Karpas-422 (cell line): ENCODE measurements around the gene CD47. TPM values are rescaled to one million over a fixed set of nuclear protein-coding genes. Genes with fewer than 3 reads are reported as not detected.

Source experiments
- DNase-seq: peaks from one replicate; pipeline ENCODE4 v3.0.0-alpha.2; 2015
- H2AFZ ChIP-seq: fragments of 200-600 bp; sonication (generic); 2 replicates; pipeline ENCODE4 v1.6.1; 2014; ENCODE audit warnings: antibody characterized with exemption, low read length, mixed read lengths
- H3K27ac ChIP-seq: fragments of 200-600 bp; sonication (generic); 2 replicates; pipeline ENCODE4 v1.5.1; 2014; ENCODE audit warnings: mild to moderate bottlenecking, low read length, moderate library complexity
- H3K27me3 ChIP-seq: fragments of 200-600 bp; sonication (generic); 2 replicates; pipeline ENCODE4 v1.6.1; 2014; ENCODE audit warnings: low read length, mixed read lengths
- H3K36me3 ChIP-seq: fragments of 200-600 bp; sonication (generic); 2 replicates; pipeline ENCODE4 v1.6.1; 2014; ENCODE audit warnings: low read length, mixed read lengths; ENCODE audit not compliant: insufficient read depth
- H3K4me1 ChIP-seq: fragments of 200-600 bp; sonication (generic); 2 replicates; pipeline ENCODE4 v1.6.1; 2014; ENCODE audit warnings: mild to moderate bottlenecking, low read length, mixed read lengths
- H3K4me2 ChIP-seq: fragments of 200-600 bp; sonication (generic); 2 replicates; pipeline ENCODE4 v1.6.1; 2014; ENCODE audit warnings: low read length, low read depth, mild to moderate bottlenecking; ENCODE audit not compliant: poor library complexity, severe bottlenecking
- H3K4me3 ChIP-seq: fragments of 200-600 bp; sonication (generic); 2 replicates; pipeline ENCODE4 v1.5.1; 2014; ENCODE audit warnings: mild to moderate bottlenecking, antibody characterized with exemption, low read length, mixed read lengths
- H3K79me2 ChIP-seq: fragments of 200-600 bp; sonication (generic); 2 replicates; pipeline ENCODE4 v1.6.1; 2014; ENCODE audit warnings: mild to moderate bottlenecking, low read length, mixed read lengths
- H3K9ac ChIP-seq: fragments of 200-600 bp; sonication (generic); 2 replicates; pipeline ENCODE4 v1.6.0; 2014; ENCODE audit warnings: low read length
- H3K9me2 ChIP-seq: fragments of 200-600 bp; sonication (generic), shearing (Covaris generic); replicated peaks from 2 replicates; pipeline ENCODE4 v1.6.0; 2014; ENCODE audit warnings: mild to moderate bottlenecking, low read length, moderate library complexity; ENCODE audit not compliant: insufficient read depth
- H3K9me3 ChIP-seq: fragments of 300-700, 200-600 bp; sonication (generic); 2 replicates; pipeline ENCODE4 v1.6.1; 2014; ENCODE audit warnings: low read length, mixed read lengths
- H4K20me1 ChIP-seq: fragments of 200-600 bp; sonication (generic); 2 replicates; pipeline ENCODE4 v1.6.1; 2014; ENCODE audit warnings: mild to moderate bottlenecking, antibody characterized with exemption, low read length, low read depth; ENCODE audit not compliant: insufficient read depth
- total RNA-seq: library from RNA; depleted of rRNA; stranded (reverse); fragments of >200 nt; shearing (Covaris generic); gene quantifications from 2 replicates; pipeline ENCODE4 v1.2.3, GENCODE V29; 2014; ENCODE audit warnings: low replicate concordance

The CD47 gene
- total RNA-seq, 1 experiment from 2014 or later = 180 TPM

GRCh38 chr3:108085370-108085769 lies 5.5 kb downstream of the CD47 start:
- DNase-seq = no peak
- Histone ChIP-seq H3K9me3 (no peaks in the 10 kb centered on the region), H3K79me2 (peaks cover 100% of the 10 kb centered on the region), H4K20me1 (peaks cover 15% of the 10 kb centered on the region), H3K4me2 (peak overlapping the region; percentile 93), H3K9ac (no peak overlapping the region), H3K4me1 (peaks cover 85% of the 10 kb centered on the region), H2AFZ (no peak overlapping the region), H3K36me3 (peaks cover 18% of the 10 kb centered on the region), H3K27me3 (no peaks in the 10 kb centered on the region), H3K27ac (peak overlapping the region; percentile 42; the same call in 1 of the 2 replicates), H3K9me2 (no peaks in the 10 kb centered on the region), H3K4me3 (0 out of 2 replicates have a peak overlapping the region, but pooled peaks have one; percentile 21)

DNA sequence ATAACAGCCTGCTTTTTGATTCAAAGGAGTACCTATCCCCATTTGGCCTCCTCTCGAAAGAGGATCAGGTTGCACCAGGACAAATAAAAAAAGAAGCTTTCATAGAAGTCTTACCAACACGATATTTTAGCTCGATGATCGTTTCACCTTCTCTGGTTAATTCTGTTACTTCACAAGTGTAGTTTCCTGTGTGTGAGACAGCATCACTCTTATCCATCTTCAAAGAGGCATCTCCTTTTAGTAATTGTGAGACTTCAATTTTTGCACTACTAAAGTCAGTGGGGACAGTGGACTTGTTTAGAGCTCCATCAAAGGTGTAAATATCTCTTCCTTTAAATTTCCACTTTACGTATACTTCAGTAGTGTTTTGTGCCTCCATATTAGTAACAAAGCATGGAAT lies 11.0 kb downstream of the CD47 start:
- Histone ChIP-seq H3K9ac (no peak overlapping the region), H4K20me1 (peaks cover 14% of the 10 kb centered on the region), H3K4me2 (no peak overlapping the region), H3K79me2 (peaks cover 100% of the 10 kb centered on the region), H2AFZ (no peak overlapping the region), H3K27ac (no peak overlapping the region), H3K4me3 (no peak overlapping the region), H3K36me3 (peaks cover 49% of the 10 kb centered on the region), H3K9me2 (no peaks in the 10 kb centered on the region), H3K9me3 (no peaks in the 10 kb centered on the region), H3K27me3 (no peaks in the 10 kb centered on the region), H3K4me1 (peaks cover 64% of the 10 kb centered on the region)
- no peak for DNase-seq

GRCh38 chr3:108079043-108079442 lies 11.8 kb downstream of the CD47 start:
- H3K36me3 ChIP-seq = peaks cover 49% of the 10 kb centered on the region
- no peak overlapping the region for H3K4me2 ChIP-seq
- H3K4me1 ChIP-seq = peaks cover 56% of the 10 kb centered on the region
- no peaks in the 10 kb centered on the region for H3K9me3 ChIP-seq
- no peaks in the 10 kb centered on the region for H3K9me2 ChIP-seq
- no peak overlapping the region for H3K4me3 ChIP-seq
- H3K9ac ChIP-seq = no peak overlapping the region
- H3K79me2 ChIP-seq = peaks cover 96% of the 10 kb centered on the region
- no peak overlapping the region for H2AFZ ChIP-seq
- H3K27me3 ChIP-seq = no peaks in the 10 kb centered on the region
- no peak for DNase-seq
- H4K20me1 ChIP-seq = peaks cover 11% of the 10 kb centered on the region; the same call in 1 of the 2 replicates
- 0 out of 2 replicates have a peak overlapping the region, but pooled peaks have one; percentile 13 for H3K27ac ChIP-seq

DNA sequence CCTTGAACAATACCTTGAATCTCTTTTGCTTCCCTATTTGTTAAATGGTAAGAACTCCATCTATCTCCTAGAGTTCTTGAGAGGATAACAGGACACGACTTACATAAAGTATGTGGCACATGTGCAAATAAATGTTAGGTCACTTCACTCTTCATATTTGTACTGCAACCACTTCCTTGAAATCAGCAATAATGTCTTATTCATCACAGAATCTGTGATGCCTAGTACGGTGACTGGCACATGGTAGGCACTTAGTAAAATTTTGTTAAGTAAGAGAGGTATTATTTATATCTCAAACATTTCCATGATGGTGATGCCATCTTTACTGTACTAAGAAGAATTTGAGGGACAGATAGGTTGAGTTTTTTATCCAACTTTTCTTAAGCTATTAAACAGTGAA lies 14.3 kb downstream of the CD47 start:
- Histone ChIP-seq H3K9me3 (no peaks in the 10 kb centered on the region), H3K79me2 (peaks cover 95% of the 10 kb centered on the region), H3K27me3 (no peaks in the 10 kb centered on the region), H2AFZ (no peak overlapping the region), H3K36me3 (peaks cover 54% of the 10 kb centered on the region), H3K9ac (no peak overlapping the region), H3K4me1 (peaks cover 32% of the 10 kb centered on the region), H4K20me1 (peaks cover 11% of the 10 kb centered on the region; the same call in 1 of the 2 replicates), H3K4me2 (no peak overlapping the region), H3K9me2 (no peaks in the 10 kb centered on the region), H3K4me3 (no peak overlapping the region), H3K27ac (no peak overlapping the region)
- DNase-seq = no peak

GRCh38 chr3:108073764-108074431 lies 16.9 kb downstream of the CD47 start:
- no peak for DNase-seq
- Histone ChIP-seq H3K4me1 (peaks cover 5% of the 10 kb centered on the region; the same call in 1 of the 2 replicates), H3K9me3 (no peaks in the 10 kb centered on the region), H4K20me1 (no peaks in the 10 kb centered on the region), H3K9ac (no peak overlapping the region), H3K27ac (no peak overlapping the region), H3K9me2 (no peaks in the 10 kb centered on the region), H3K4me3 (no peak overlapping the region), H3K36me3 (peaks cover 64% of the 10 kb centered on the region), H3K27me3 (no peaks in the 10 kb centered on the region), H2AFZ (no peak overlapping the region), H3K79me2 (peaks cover 92% of the 10 kb centered on the region), H3K4me2 (no peak overlapping the region)

GRCh38 chr3:108071368-108071767 lies 19.5 kb downstream of the CD47 start:
- H3K4me1 ChIP-seq = peaks cover 11% of the 10 kb centered on the region
- no peak overlapping the region for H3K9ac ChIP-seq
- H4K20me1 ChIP-seq = no peaks in the 10 kb centered on the region
- H3K4me3 ChIP-seq = no peak overlapping the region
- DNase-seq = no peak
- H3K36me3 ChIP-seq = peaks cover 61% of the 10 kb centered on the region
- H3K9me2 ChIP-seq = no peaks in the 10 kb centered on the region
- no peak overlapping the region for H3K4me2 ChIP-seq
- no peak overlapping the region for H2AFZ ChIP-seq
- H3K27me3 ChIP-seq = no peaks in the 10 kb centered on the region
- no peaks in the 10 kb centered on the region for H3K9me3 ChIP-seq
- H3K27ac ChIP-seq = no peak overlapping the region
- H3K79me2 ChIP-seq = peaks cover 92% of the 10 kb centered on the region

- H3K4me2 ChIP-seq = no peak overlapping the region
- DNase-seq = no peak
- H3K9me2 ChIP-seq = no peaks in the 10 kb centered on the region
- no peaks in the 10 kb centered on the region for H4K20me1 ChIP-seq
- H3K9me3 ChIP-seq = no peaks in the 10 kb centered on the region
- H3K4me3 ChIP-seq = no peak overlapping the region
- no peak overlapping the region for H2AFZ ChIP-seq
- H3K9ac ChIP-seq = no peak overlapping the region
- peaks cover 90% of the 10 kb centered on the region for H3K79me2 ChIP-seq
- H3K4me1 ChIP-seq = peaks cover 16% of the 10 kb centered on the region
- peaks cover 60% of the 10 kb centered on the region for H3K36me3 ChIP-seq
- no peaks in the 10 kb centered on the region for H3K27me3 ChIP-seq
- H3K27ac ChIP-seq = no peak overlapping the region
Observed at GRCh38 chr3:108070356-108070755, 20.5 kb downstream of the CD47 start.

- H3K9me2 ChIP-seq = no peaks in the 10 kb centered on the region
- no peaks in the 10 kb centered on the region; the same call in 1 of the 2 replicates for H4K20me1 ChIP-seq
- peaks cover 37% of the 10 kb centered on the region for H3K4me1 ChIP-seq
- H3K9me3 ChIP-seq = no peaks in the 10 kb centered on the region
- peaks cover 68% of the 10 kb centered on the region for H3K36me3 ChIP-seq
- 0 out of 2 replicates have a peak overlapping the region, but pooled peaks have one; percentile 3 for H3K27ac ChIP-seq
- peaks cover 93% of the 10 kb centered on the region for H3K79me2 ChIP-seq
- no peak overlapping the region for H2AFZ ChIP-seq
- no peak overlapping the region for H3K4me3 ChIP-seq
- no peak overlapping the region for H3K9ac ChIP-seq
- H3K27me3 ChIP-seq = no peaks in the 10 kb centered on the region
- no peak overlapping the region for H3K4me2 ChIP-seq
- DNase-seq = no peak
Observed at GRCh38 chr3:108067768-108068167, 23.1 kb downstream of the CD47 start.
